ENCODE data around the gene CSK. TPM values are rescaled to one million over a fixed set of nuclear protein-coding genes. Genes with fewer than 3 reads are reported as not detected.

CSK gene
- total and polyA plus RNA-seq, 4 donors = 21.8 to 55.2 (median 32.3) TPM

GRCh38 chr15:74808840-74809229 lies 27.0 kb downstream of the CSK start:
- Histone ChIP-seq H3K4me1 (ENCODE audit: control insufficient read depth in 1 of 2, insufficient read depth in 2 of 2, low read length in 2 of 2) (no peaks in the 10 kb centered on the region), H3K36me3 (ENCODE audit: control insufficient read depth in 1 of 2, insufficient read depth in 2 of 2, low read length in 1 of 2) (no peaks in the 10 kb centered on the region), H3K27me3 (ENCODE audit: control insufficient read depth in 1 of 2, insufficient read depth in 2 of 2, low read length in 1 of 2) (no peaks in the 10 kb centered on the region), H3K9me3 (ENCODE audit: control insufficient read depth, low read length) (no peaks in the 10 kb centered on the region), H3K4me3 (ENCODE audit: low read length in 2 of 2) (no peak overlapping the region), H3K27ac (ENCODE audit: low read depth in 1 of 2, low read length in 2 of 2) (no peak overlapping the region)
- intact Hi-C loops (cut with DNase I) = loop anchor here in 1 of 2 donors (5.0 kb wide), 1 partner anchor 37 kb away; no protein-coding TSS in a partner anchor
- ATAC-seq (ENCODE audit: low FRiP score) = no peak
- DNase-seq = no peak
- 55 to 62% methylated on average over 4 of the region's 4 CpGs for WGBS, 2 donors

- no peak overlapping the region for H3K27ac ChIP-seq (ENCODE audit: low read depth in 1 of 2, low read length in 2 of 2)
- ATAC-seq (ENCODE audit: low FRiP score) = no peak
- intact Hi-C loops (cut with DNase I) = loop anchor here in 1 of 2 donors (5.0 kb wide), 1 partner anchor 37 kb away; no protein-coding TSS in a partner anchor
- H3K36me3 ChIP-seq (ENCODE audit: control insufficient read depth in 1 of 2, insufficient read depth in 2 of 2, low read length in 1 of 2) = no peaks in the 10 kb centered on the region
- WGBS, 2 donors = 72 to 78% methylated on average over 5 of the region's 5 CpGs
- no peak for DNase-seq
- H3K9me3 ChIP-seq (ENCODE audit: control insufficient read depth, low read length) = no peaks in the 10 kb centered on the region
- no peaks in the 10 kb centered on the region for H3K27me3 ChIP-seq (ENCODE audit: control insufficient read depth in 1 of 2, insufficient read depth in 2 of 2, low read length in 1 of 2)
- H3K4me1 ChIP-seq (ENCODE audit: control insufficient read depth in 1 of 2, insufficient read depth in 2 of 2, low read length in 2 of 2) = no peaks in the 10 kb centered on the region
- no peak overlapping the region for H3K4me3 ChIP-seq (ENCODE audit: low read length in 2 of 2)
These were observed 27.4 kb downstream of the CSK start for GRCh38 chr15:74809242-74809641.

- H3K4me3 ChIP-seq (ENCODE audit: low read length in 2 of 2) = no peak overlapping the region
- no peak overlapping the region for H3K27ac ChIP-seq (ENCODE audit: low read depth in 1 of 2, low read length in 2 of 2)
- no peaks in the 10 kb centered on the region for H3K9me3 ChIP-seq (ENCODE audit: control insufficient read depth, low read length)
- WGBS, 2 donors = 74 to 86% methylated on average over 3 of the region's 3 CpGs
- DNase-seq (no peak), ATAC-seq (ENCODE audit: low FRiP score) (no peak)
- intact Hi-C loops (cut with DNase I) = loop anchor here in 1 of 2 donors (5.0 kb wide), 1 partner anchor 38 kb away; no protein-coding TSS in a partner anchor
- H3K36me3 ChIP-seq (ENCODE audit: control insufficient read depth in 1 of 2, insufficient read depth in 2 of 2, low read length in 1 of 2) = no peaks in the 10 kb centered on the region
- H3K4me1 ChIP-seq (ENCODE audit: control insufficient read depth in 1 of 2, insufficient read depth in 2 of 2, low read length in 2 of 2) = no peaks in the 10 kb centered on the region
- no peaks in the 10 kb centered on the region for H3K27me3 ChIP-seq (ENCODE audit: control insufficient read depth in 1 of 2, insufficient read depth in 2 of 2, low read length in 1 of 2)
These were observed 28.1 kb downstream of the CSK start for GRCh38 chr15:74809956-74810355.

- 66 to 73% methylated on average over 11 to 12 of the region's 12 CpGs for WGBS, 2 donors
- Histone ChIP-seq H3K36me3 (ENCODE audit: control insufficient read depth in 1 of 2, insufficient read depth in 2 of 2, low read length in 1 of 2) (no peaks in the 10 kb centered on the region), H3K4me3 (ENCODE audit: low read length in 2 of 2) (no peak within 1 kb of the TSS), H3K4me1 (ENCODE audit: control insufficient read depth in 1 of 2, insufficient read depth in 2 of 2, low read length in 2 of 2) (no peaks in the 10 kb centered on the region), H3K27me3 (ENCODE audit: control insufficient read depth in 1 of 2, insufficient read depth in 2 of 2, low read length in 1 of 2) (no peaks in the 10 kb centered on the region), H3K9me3 (ENCODE audit: control insufficient read depth, low read length) (no peaks in the 10 kb centered on the region), H3K27ac (ENCODE audit: low read depth in 1 of 2, low read length in 2 of 2) (no peak within 1 kb of the TSS)
- ATAC-seq (ENCODE audit: low FRiP score) (no peak), DNase-seq (no peak)
- intact Hi-C loops (cut with DNase I) = no loop called here
These were observed 30.7 kb downstream of the CSK start, which contains the start of gene LMAN1L for GRCh38 chr15:74812533-74812932. Gene LMAN1L, plus strand, starts transcription at chr15:74812835. Its CDS starts 20 bp downstream, at chr15:74812855.

GRCh38 chr15:74815121-74815934 lies 33.4 kb downstream of the CSK start:
- intact Hi-C loops (cut with DNase I) = no loop called here
- Histone ChIP-seq H3K27me3 (ENCODE audit: control insufficient read depth in 1 of 2, insufficient read depth in 2 of 2, low read length in 1 of 2) (no peaks in the 10 kb centered on the region), H3K4me3 (ENCODE audit: low read length in 2 of 2) (no peak overlapping the region), H3K4me1 (ENCODE audit: control insufficient read depth in 1 of 2, insufficient read depth in 2 of 2, low read length in 2 of 2) (no peaks in the 10 kb centered on the region), H3K27ac (ENCODE audit: low read depth in 1 of 2, low read length in 2 of 2) (no peak overlapping the region), H3K9me3 (ENCODE audit: control insufficient read depth, low read length) (no peaks in the 10 kb centered on the region), H3K36me3 (ENCODE audit: control insufficient read depth in 1 of 2, insufficient read depth in 2 of 2, low read length in 1 of 2) (no peaks in the 10 kb centered on the region)
- ATAC-seq (ENCODE audit: low FRiP score) (no peak), DNase-seq (no peak)
- WGBS, 2 donors = 59 to 61% methylated on average over 10 of the region's 10 CpGs

- ATAC-seq (ENCODE audit: low FRiP score) (no peak), DNase-seq (no peak)
- Histone ChIP-seq H3K4me1 (ENCODE audit: control insufficient read depth in 1 of 2, insufficient read depth in 2 of 2, low read length in 2 of 2) (no peaks in the 10 kb centered on the region), H3K27me3 (ENCODE audit: control insufficient read depth in 1 of 2, insufficient read depth in 2 of 2, low read length in 1 of 2) (no peaks in the 10 kb centered on the region), H3K27ac (ENCODE audit: low read depth in 1 of 2, low read length in 2 of 2) (no peak overlapping the region), H3K36me3 (ENCODE audit: control insufficient read depth in 1 of 2, insufficient read depth in 2 of 2, low read length in 1 of 2) (no peaks in the 10 kb centered on the region), H3K4me3 (ENCODE audit: low read length in 2 of 2) (no peak overlapping the region), H3K9me3 (ENCODE audit: control insufficient read depth, low read length) (no peaks in the 10 kb centered on the region)
- intact Hi-C loops (cut with DNase I) = no loop called here
- WGBS, 2 donors = 68 to 79% methylated on average over 15 of the region's 15 CpGs
These were observed 34.1 kb downstream of the CSK start for GRCh38 chr15:74815961-74816360.

- Histone ChIP-seq H3K9me3 (ENCODE audit: control insufficient read depth, low read length) (no peaks in the 10 kb centered on the region), H3K27ac (ENCODE audit: low read depth in 1 of 2, low read length in 2 of 2) (no peak overlapping the region), H3K4me3 (ENCODE audit: low read length in 2 of 2) (no peak overlapping the region), H3K27me3 (ENCODE audit: control insufficient read depth in 1 of 2, insufficient read depth in 2 of 2, low read length in 1 of 2) (no peaks in the 10 kb centered on the region), H3K4me1 (ENCODE audit: control insufficient read depth in 1 of 2, insufficient read depth in 2 of 2, low read length in 2 of 2) (no peaks in the 10 kb centered on the region), H3K36me3 (ENCODE audit: control insufficient read depth in 1 of 2, insufficient read depth in 2 of 2, low read length in 1 of 2) (no peaks in the 10 kb centered on the region)
- WGBS, 2 donors = 53 to 57% methylated on average over 17 to 19 of the region's 19 CpGs
- intact Hi-C loops (cut with DNase I) = no loop called here
- no peak for ATAC-seq (ENCODE audit: low FRiP score)
- DNase-seq = no peak
These were observed 34.9 kb downstream of the CSK start for GRCh38 chr15:74816624-74817369.

GRCh38 chr15:74817370-74817737 lies 35.5 kb downstream of the CSK start:
- DNase-seq (no peak), ATAC-seq (ENCODE audit: low FRiP score) (no peak)
- 29 to 35% methylated on average over 9 of the region's 9 CpGs for WGBS, 2 donors
- Histone ChIP-seq H3K9me3 (ENCODE audit: control insufficient read depth, low read length) (no peaks in the 10 kb centered on the region), H3K27ac (ENCODE audit: low read depth in 1 of 2, low read length in 2 of 2) (no peak overlapping the region), H3K4me1 (ENCODE audit: control insufficient read depth in 1 of 2, insufficient read depth in 2 of 2, low read length in 2 of 2) (no peaks in the 10 kb centered on the region), H3K27me3 (ENCODE audit: control insufficient read depth in 1 of 2, insufficient read depth in 2 of 2, low read length in 1 of 2) (no peaks in the 10 kb centered on the region), H3K4me3 (ENCODE audit: low read length in 2 of 2) (no peak overlapping the region), H3K36me3 (ENCODE audit: control insufficient read depth in 1 of 2, insufficient read depth in 2 of 2, low read length in 1 of 2) (no peaks in the 10 kb centered on the region)
- intact Hi-C loops (cut with DNase I) = no loop called here

All from aorta (tissue), 5 donors.